GM19239 (cell line): ENCODE data around the gene TBCCD1.
"Not testable (repeated sequence)": the region's sequence is repeated elsewhere in the genome, so short reads cannot be mapped to it uniquely, and the experiment has no call there.

Source experiments
- DNase-seq: peaks from one replicate; pipeline ENCODE4 v3.0.0; 2011; ENCODE audit warnings: low spot score; ENCODE audit not compliant: insufficient read length
- FAIRE-seq: peaks from 2 replicates; lab custom pipeline; 2011; peaks lifted over from hg19 to GRCh38; lab: Jason Lieb, UNC

The TBCCD1 gene

GRCh38 chr3:186502138-186502948 lies 64.8 kb downstream of the TBCCD1 start:
- no peak for DNase-seq
- no peak for FAIRE-seq

- FAIRE-seq, DNase-seq: not testable (repeated sequence)
Measured at GRCh38 chr3:186499949-186500348, 67.2 kb downstream of the TBCCD1 start.

- FAIRE-seq, DNase-seq: not testable (repeated sequence)
Measured at GRCh38 chr3:186498022-186498421, 69.1 kb downstream of the TBCCD1 start.

- DNase-seq (no peak), FAIRE-seq (no peak)
Measured at GRCh38 chr3:186497608-186498007, 69.5 kb downstream of the TBCCD1 start.

- FAIRE-seq = no peak
- no peak for DNase-seq
Measured at GRCh38 chr3:186496635-186497034, 70.5 kb downstream of the TBCCD1 start.
